ENCODE data around the gene COQ9. TPM values are rescaled to one million over a fixed set of nuclear protein-coding genes. Genes with fewer than 3 reads are reported as not detected.

The COQ9 gene
- 31.8 and 35.8 TPM in 2 replicates for total RNA-seq

GRCh38 chr16:57447186-57447962 lies at the start of gene COQ9, which contains the start of gene CIAPIN1:
Gene COQ9 (plus strand): TSS chr16:57447479. CDS start chr16:57447506, 27 bp downstream.
Gene CIAPIN1 (minus strand): TSS chr16:57447385. CDS start chr16:57440928, 6,457 bp downstream.

GRCh38 chr16:57403965-57404817 lies 43.1 kb upstream of the COQ9 start, which contains the start of gene CCL17:
Gene CCL17 (plus strand): TSS chr16:57404767. CDS start chr16:57413933, 9,166 bp downstream.

GRCh38 chr16:57462209-57462977 lies 15.1 kb downstream of the COQ9 start, which contains the start of gene POLR2C:
Gene POLR2C (plus strand): TSS chr16:57462679. CDS start chr16:57462725, 46 bp downstream.

GRCh38 chr16:57485916-57486857 lies 38.9 kb downstream of the COQ9 start, which contains the start of gene DOK4:
Gene DOK4 (minus strand): TSS chr16:57486493. CDS start chr16:57479507, 6,986 bp downstream.

Other genes starting within 250 kb of the COQ9 start
- 82.6 and 83.4 TPM in 2 replicates for gene ARL2BP, start 202.2 kb upstream of the COQ9 start, total RNA-seq
- gene PLLP, start 162.8 kb upstream of the COQ9 start, total RNA-seq = not detected in 2 replicates
- gene CCL22, start 88.7 kb upstream of the COQ9 start, total RNA-seq = not detected in 2 replicates
- gene CX3CL1, start 75.0 kb upstream of the COQ9 start, total RNA-seq = 0.18 and 1.5 TPM in 2 replicates
- not detected in 2 replicates for gene CCL17, start 42.7 kb upstream of the COQ9 start, total RNA-seq
- 26.7 and 34.2 TPM in 2 replicates for gene CIAPIN1, start 94 bp upstream of the COQ9 start, total RNA-seq
- 84.3 and 94.4 TPM in 2 replicates for gene POLR2C, start 15.2 kb downstream of the COQ9 start, total RNA-seq
- gene DOK4, start 39.0 kb downstream of the COQ9 start, total RNA-seq = 41.7 and 51.4 TPM in 2 replicates
- gene CCDC102A, start 89.1 kb downstream of the COQ9 start, total RNA-seq = 21.7 and 24.0 TPM in 2 replicates
- gene ADGRG5, start 95.2 kb downstream of the COQ9 start, total RNA-seq = not detected in 2 replicates
- gene ADGRG1, start 181.2 kb downstream of the COQ9 start, total RNA-seq = 3.9 and 5.6 TPM in 2 replicates
- gene ADGRG3, start 220.8 kb downstream of the COQ9 start, total RNA-seq = not detected in 2 replicates
- not detected in 2 replicates for gene DRC7, start 247.3 kb downstream of the COQ9 start, total RNA-seq